GM12878 (cell line): Measurements from ENCODE around the gene ITGB8. TPM values are rescaled to one million over a fixed set of nuclear protein-coding genes. Genes with fewer than 3 reads are reported as not detected.
A peak's percentile ranks its signal among the peaks of the same experiment; 100 is the strongest.

ENCODE experiments used
- E2F4 ChIP-seq: IDR thresholded peaks from 2 replicates; pipeline ENCODE4 v1.6.1; 2012; ENCODE audit warnings: low read depth, low read length, improper control_type of control experiment
- EZH2 ChIP-seq: IDR thresholded peaks from 2 replicates; pipeline ENCODE4 v1.6.1; 2012; ENCODE audit warnings: low read depth, mild to moderate bottlenecking, control low read depth, inconsistent platforms, low read length, borderline replicate concordance; ENCODE audit not compliant: control insufficient read depth
- SMAD1 ChIP-seq: fragments of 450-650 bp; IDR thresholded peaks from 2 replicates; pipeline ENCODE4 v1.6.1; 2018; ENCODE audit warnings: mild to moderate bottlenecking, low read depth; ENCODE audit not compliant: partially characterized antibody
- SREBF1 ChIP-seq: IDR thresholded peaks from 2 replicates; pipeline ENCODE4 v1.6.1; 2012; ENCODE audit warnings: mild to moderate bottlenecking, low read length
- TCF7 ChIP-seq: IDR thresholded peaks from 2 replicates; pipeline ENCODE4 v1.6.1; 2014; ENCODE audit warnings: antibody characterized with exemption, borderline replicate concordance
- ZNF217 ChIP-seq: fragments of 450-650 bp; IDR thresholded peaks from 2 replicates; pipeline ENCODE4 v1.6.1; 2017; ENCODE audit warnings: antibody characterized with exemption, mild to moderate bottlenecking
- ZNF622 ChIP-seq: fragments of 450-650 bp; IDR thresholded peaks from 2 replicates; pipeline ENCODE4 v1.6.1; 2017; ENCODE audit warnings: mild to moderate bottlenecking, inconsistent platforms
- ZSCAN29 ChIP-seq: fragments of 450-650 bp; IDR thresholded peaks from 2 replicates; pipeline ENCODE4 v1.6.1; 2017; ENCODE audit warnings: mild to moderate bottlenecking, moderate library complexity
- polyA plus RNA-seq, 11 experiments: library from polyadenylated mRNA; depleted of rRNA in 4 of 11; unstranded in 6 of 11; stranded (reverse) in 5 of 11; fragments of >200 nt; fragmentation: Nextera tagmentation in 4 of 11; fragmentation: Illumina TruSeq in 1 of 11; extraction: Ambion mirVana in 4 of 11; extraction: Trizol in 1 of 11; gene quantifications; 1 replicate in 1 of 11; 2 replicates in 10 of 11; pipeline versions ENCODE4 v1.2.1 to v1.2.3, GENCODE V29; 2011 to 2016; ENCODE audit warnings: inconsistent platforms in 2 of 11, missing spikeins in 2 of 11, low read depth in 1 of 11
- total RNA-seq, 4 experiments: library from RNA; depleted of rRNA in 3 of 4; stranded (reverse); fragments of >200 nt in 3 of 4; fragmentation: Illumina TruSeq in 1 of 4; extraction: Trizol in 1 of 4; gene quantifications; 2 replicates each; pipeline versions ENCODE4 v1.2.1 to v1.2.3, GENCODE V29; 2013 to 2021
- TF ChIP-seq, protein P1 (sequence below): fragments of 450-650 bp; conservative IDR thresholded peaks from 2 replicates; pipeline ENCODE4 v1.6.1; 2017; ENCODE audit warnings: mild to moderate bottlenecking, moderate library complexity
- TF ChIP-seq, protein P2 (sequence below): fragments of 450-650 bp; IDR thresholded peaks from 2 replicates; pipeline ENCODE4 v1.6.1; 2016; ENCODE audit warnings: mild to moderate bottlenecking
- TF ChIP-seq, protein P3 (sequence below): fragments of 450-650 bp; formaldehyde crosslinking; IDR thresholded peaks from 2 replicates; pipeline ENCODE4 v1.5.0; 2022; ENCODE audit warnings: mild to moderate bottlenecking, missing genetic modification characterization

ITGB8 gene
- total and polyA plus RNA-seq, 10 of the 15 experiments (the other 5 are each of a cell fraction or from before 2014, with no cell fraction given), result 0.37 to 26.2 (median 1.5) TPM

DNA sequence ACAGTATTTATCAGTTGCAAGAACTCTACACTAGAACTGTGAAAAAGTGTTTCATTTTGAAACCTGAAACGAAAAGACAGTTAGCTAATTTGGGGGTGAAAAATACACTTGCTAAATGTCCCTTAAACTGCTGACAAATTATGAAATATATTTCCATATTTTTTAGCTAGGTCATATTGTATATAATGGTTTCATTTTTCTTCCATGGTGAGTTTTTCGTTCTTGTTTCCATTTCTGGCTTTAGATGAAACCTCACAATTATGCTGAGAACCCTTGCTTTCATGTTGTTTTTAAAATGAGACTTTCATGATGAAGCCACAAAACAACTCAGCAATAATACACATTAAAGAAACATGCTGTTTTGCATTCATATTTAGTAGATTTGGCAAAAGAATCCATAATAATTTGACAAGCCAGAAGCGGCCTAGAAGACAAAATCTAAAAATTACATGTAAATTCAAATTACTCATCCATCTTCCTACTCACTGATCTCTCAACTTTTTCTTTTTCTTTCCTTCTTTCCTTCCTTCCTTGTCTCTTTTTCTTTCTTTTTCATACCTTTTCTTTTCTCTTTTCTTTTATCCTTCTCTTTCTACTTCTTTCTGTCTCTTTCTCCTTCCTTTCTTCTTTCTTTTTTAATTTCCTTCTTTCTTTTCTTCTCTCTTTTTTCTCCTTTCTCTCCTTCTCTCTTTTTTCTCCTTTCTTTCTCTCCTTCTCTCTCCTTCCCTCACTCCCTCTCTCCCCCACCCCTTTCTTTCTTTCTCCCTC, 46.5 kb upstream of the ITGB8 start (continued):
- TF ChIP-seq, protein P1, sequence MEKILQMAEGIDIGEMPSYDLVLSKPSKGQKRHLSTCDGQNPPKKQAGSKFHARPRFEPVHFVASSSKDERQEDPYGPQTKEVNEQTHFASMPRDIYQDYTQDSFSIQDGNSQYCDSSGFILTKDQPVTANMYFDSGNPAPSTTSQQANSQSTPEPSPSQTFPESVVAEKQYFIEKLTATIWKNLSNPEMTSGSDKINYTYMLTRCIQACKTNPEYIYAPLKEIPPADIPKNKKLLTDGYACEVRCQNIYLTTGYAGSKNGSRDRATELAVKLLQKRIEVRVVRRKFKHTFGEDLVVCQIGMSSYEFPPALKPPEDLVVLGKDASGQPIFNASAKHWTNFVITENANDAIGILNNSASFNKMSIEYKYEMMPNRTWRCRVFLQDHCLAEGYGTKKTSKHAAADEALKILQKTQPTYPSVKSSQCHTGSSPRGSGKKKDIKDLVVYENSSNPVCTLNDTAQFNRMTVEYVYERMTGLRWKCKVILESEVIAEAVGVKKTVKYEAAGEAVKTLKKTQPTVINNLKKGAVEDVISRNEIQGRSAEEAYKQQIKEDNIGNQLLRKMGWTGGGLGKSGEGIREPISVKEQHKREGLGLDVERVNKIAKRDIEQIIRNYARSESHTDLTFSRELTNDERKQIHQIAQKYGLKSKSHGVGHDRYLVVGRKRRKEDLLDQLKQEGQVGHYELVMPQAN, result no peak
- TF ChIP-seq TCF7, result no peak; the same call in 1 of the 2 replicates
- TF ChIP-seq SMAD1, result peak; percentile 59
- no peak for TF ChIP-seq SREBF1
- TF ChIP-seq ZSCAN29, result no peak
- TF ChIP-seq ZNF622, result no peak
- no peak for TF ChIP-seq E2F4
- TF ChIP-seq, protein P2, sequence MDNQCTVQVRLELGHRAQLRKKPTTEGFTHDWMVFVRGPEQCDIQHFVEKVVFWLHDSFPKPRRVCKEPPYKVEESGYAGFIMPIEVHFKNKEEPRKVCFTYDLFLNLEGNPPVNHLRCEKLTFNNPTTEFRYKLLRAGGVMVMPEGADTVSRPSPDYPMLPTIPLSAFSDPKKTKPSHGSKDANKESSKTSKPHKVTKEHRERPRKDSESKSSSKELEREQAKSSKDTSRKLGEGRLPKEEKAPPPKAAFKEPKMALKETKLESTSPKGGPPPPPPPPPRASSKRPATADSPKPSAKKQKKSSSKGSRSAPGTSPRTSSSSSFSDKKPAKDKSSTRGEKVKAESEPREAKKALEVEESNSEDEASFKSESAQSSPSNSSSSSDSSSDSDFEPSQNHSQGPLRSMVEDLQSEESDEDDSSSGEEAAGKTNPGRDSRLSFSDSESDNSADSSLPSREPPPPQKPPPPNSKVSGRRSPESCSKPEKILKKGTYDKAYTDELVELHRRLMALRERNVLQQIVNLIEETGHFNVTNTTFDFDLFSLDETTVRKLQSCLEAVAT, result peak; percentile 84; the same call in 1 of the 2 replicates
- no peak for TF ChIP-seq EZH2
- TF ChIP-seq, protein P3, sequence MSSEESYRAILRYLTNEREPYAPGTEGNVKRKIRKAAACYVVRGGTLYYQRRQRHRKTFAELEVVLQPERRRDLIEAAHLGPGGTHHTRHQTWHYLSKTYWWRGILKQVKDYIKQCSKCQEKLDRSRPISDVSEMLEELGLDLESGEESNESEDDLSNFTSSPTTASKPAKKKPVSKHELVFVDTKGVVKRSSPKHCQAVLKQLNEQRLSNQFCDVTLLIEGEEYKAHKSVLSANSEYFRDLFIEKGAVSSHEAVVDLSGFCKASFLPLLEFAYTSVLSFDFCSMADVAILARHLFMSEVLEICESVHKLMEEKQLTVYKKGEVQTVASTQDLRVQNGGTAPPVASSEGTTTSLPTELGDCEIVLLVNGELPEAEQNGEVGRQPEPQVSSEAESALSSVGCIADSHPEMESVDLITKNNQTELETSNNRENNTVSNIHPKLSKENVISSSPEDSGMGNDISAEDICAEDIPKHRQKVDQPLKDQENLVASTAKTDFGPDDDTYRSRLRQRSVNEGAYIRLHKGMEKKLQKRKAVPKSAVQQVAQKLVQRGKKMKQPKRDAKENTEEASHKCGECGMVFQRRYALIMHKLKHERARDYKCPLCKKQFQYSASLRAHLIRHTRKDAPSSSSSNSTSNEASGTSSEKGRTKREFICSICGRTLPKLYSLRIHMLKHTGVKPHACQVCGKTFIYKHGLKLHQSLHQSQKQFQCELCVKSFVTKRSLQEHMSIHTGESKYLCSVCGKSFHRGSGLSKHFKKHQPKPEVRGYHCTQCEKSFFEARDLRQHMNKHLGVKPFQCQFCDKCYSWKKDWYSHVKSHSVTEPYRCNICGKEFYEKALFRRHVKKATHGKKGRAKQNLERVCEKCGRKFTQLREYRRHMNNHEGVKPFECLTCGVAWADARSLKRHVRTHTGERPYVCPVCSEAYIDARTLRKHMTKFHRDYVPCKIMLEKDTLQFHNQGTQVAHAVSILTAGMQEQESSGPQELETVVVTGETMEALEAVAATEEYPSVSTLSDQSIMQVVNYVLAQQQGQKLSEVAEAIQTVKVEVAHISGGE (CRISPR knock-in tag), result no peak
- TF ChIP-seq ZNF217, result peak; percentile 77
- TF ChIP-seq, all 136 proteins: peak for 40
